ENCODE measurements around the gene VPS13A.

The VPS13A gene

DNA sequence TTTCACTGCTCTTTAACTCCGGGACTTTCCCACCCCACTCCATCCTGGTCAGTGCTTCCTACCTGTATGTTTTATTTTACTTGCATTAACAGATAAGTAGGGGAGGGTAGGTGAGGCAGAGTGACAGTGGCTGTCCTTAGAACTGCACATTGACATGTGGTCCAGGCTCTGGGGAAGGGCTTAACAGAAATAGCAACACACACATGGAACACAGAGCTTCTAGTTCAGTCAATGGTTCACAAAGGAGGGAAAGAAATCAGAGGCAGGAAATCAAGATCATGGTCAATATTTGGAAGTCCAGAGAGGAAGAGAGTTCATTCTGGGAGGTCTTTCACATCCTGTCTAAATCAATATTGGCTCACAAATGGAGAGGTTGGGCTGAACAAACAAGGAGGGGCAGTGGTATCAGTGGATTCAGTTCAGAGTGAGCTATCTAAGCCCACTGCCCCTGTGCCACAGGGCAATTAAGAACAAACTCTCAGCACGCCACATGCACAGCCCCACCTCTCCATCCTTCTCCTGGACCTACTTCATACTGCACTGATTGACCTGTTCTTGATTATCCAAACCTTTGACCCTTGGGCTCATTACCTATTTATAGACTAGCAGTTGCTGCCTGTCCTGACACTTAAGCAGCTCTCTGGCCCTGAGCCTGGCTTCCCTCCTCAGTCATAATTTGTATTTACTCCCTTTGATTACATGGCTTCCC is 6.2 kb upstream of the VPS13A start:
- H3K36me3 Mint-ChIP-seq: no peaks in the 10 kb centered on the region
- no peaks in the 10 kb centered on the region for H3K9me3 Mint-ChIP-seq (ENCODE audit: low read depth)
- H3K27ac Mint-ChIP-seq: no peak overlapping the region
- no peaks in the 10 kb centered on the region for H3K27me3 Mint-ChIP-seq
- peaks cover 1% of the 10 kb centered on the region for H3K4me1 Mint-ChIP-seq (ENCODE audit: low read depth)
- H3K4me3 Mint-ChIP-seq: no peak overlapping the region

DNA sequence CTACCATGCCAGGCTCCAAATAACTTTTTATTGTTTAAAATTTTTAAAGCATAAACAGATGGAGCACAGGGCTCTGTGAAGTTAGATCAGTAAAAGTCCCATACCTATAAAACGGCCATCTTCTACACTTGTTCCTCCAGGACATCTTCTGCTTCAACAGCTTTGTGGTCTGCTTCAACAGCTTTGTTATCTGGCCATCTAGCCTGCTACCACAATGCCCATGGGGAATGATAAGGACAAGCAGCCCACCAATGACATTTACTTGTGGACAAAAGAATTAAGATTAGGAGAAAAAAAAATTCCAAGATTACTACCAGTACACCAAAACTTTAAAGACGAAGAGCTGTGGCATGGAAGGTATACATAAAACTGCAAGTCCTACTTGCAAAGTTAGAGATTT is 2.2 kb upstream of the VPS13A start:
- no peaks in the 10 kb centered on the region for H3K27me3 Mint-ChIP-seq
- no peaks in the 10 kb centered on the region for H3K36me3 Mint-ChIP-seq
- peaks cover 27% of the 10 kb centered on the region for H3K4me1 Mint-ChIP-seq (ENCODE audit: low read depth)
- H3K9me3 Mint-ChIP-seq (ENCODE audit: low read depth): no peaks in the 10 kb centered on the region
- H3K4me3 Mint-ChIP-seq: no peak overlapping the region
- H3K27ac Mint-ChIP-seq: no peak overlapping the region

DNA sequence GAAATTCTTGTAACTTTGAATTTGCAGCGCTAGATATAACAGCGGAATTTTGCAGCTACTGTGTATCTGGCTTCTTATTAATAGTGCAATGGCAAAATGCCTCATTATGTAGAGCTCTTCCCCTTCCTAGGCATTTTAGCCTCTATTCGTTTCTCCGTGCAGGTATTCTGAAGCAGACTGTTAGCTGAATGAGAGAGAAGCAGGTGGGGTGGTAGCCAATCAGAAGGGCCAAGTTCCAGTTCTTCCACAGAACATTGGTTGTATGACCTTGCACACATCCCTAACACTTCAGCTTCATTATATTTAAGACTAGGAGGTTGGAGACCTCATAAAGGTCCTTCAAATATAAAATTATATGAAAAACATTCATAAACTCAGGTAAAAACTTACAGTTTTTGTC is 1.2 kb upstream of the VPS13A start:
- Mint-ChIP-seq H3K27me3 (no peaks in the 10 kb centered on the region), H3K27ac (peak overlapping the region; percentile 24), H3K9me3 (ENCODE audit: low read depth) (no peaks in the 10 kb centered on the region), H3K4me3 (peak overlapping the region; percentile 94), H3K4me1 (ENCODE audit: low read depth) (peaks cover 32% of the 10 kb centered on the region), H3K36me3 (no peaks in the 10 kb centered on the region)

DNA sequence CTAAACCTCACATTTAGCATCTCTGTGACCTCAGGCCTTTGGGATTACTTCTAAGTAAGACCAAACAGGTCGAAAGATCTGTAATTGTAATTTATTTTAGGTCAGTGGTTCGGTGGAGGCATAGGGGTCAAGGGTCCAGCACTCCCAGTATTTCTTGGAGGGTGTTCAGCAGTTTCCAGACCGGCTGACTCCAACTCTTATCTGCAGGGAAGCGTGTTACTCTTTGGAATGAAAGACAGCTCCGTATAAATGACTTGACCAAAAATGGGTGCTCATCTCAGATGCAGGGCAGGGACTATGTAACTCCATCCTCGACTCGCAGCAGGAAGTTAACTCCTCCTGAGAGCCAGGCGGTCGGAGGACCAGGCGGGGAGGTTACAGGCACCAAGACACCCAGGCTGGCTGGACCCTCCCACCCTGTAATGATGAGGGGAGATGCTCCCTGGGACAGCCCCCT is 620 bp upstream of the VPS13A start:
- H3K4me3 Mint-ChIP-seq: peak overlapping the region; percentile 94
- H3K36me3 Mint-ChIP-seq: no peaks in the 10 kb centered on the region
- peak overlapping the region; percentile 86 for H3K27ac Mint-ChIP-seq
- H3K27me3 Mint-ChIP-seq: no peaks in the 10 kb centered on the region
- peaks cover 32% of the 10 kb centered on the region for H3K4me1 Mint-ChIP-seq (ENCODE audit: low read depth)
- no peaks in the 10 kb centered on the region for H3K9me3 Mint-ChIP-seq (ENCODE audit: low read depth)

DNA sequence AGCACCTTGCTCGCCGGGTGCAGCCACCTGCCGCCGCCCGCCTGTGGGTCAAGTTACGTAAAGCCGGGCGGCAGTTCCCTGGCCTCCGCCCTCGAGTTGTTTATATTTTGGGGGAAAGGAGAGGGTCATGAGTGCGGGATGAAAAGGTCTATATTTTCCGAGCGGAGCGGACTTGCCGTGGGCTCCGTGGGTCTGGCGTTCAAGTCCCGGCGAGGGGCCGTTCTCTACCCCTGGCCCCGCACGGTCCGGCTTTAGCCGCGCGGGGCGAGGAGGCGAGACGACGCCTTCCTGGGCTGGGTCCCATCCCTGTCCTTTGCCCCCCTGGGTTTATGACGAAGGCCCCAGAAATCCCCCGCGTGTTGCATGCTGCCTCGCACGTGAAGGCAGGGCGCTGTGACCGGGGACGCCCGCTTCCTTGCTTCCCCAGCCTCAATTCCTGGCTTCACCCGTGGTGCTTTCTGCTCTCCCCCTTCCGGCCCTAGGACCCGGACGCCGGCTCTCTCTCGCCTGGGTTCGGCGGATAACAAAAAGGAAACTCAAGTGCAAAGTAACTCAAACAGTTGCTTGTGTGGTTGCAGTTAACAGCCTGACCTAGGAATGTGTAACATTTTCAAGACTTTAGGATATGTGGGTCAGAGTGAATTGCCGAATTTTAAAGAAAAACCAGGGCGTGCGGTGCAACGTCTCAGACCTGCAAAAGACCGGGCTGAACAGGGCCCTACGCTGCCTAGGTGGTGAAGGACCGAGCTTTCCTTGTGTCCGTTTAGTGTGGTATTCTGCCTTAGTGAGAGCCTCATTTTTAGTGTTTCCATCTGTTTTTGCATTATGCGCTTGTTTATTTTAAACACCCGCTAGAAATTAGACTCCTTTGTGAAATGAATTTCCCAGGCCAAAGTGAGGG is 810 bp downstream of the VPS13A start:
- Mint-ChIP-seq H3K27me3 (no peaks in the 10 kb centered on the region), H3K9me3 (ENCODE audit: low read depth) (no peaks in the 10 kb centered on the region), H3K27ac (peak overlapping the region; percentile 93), H3K4me3 (peak overlapping the region; percentile 94), H3K36me3 (no peaks in the 10 kb centered on the region), H3K4me1 (ENCODE audit: low read depth) (peaks cover 34% of the 10 kb centered on the region)

DNA sequence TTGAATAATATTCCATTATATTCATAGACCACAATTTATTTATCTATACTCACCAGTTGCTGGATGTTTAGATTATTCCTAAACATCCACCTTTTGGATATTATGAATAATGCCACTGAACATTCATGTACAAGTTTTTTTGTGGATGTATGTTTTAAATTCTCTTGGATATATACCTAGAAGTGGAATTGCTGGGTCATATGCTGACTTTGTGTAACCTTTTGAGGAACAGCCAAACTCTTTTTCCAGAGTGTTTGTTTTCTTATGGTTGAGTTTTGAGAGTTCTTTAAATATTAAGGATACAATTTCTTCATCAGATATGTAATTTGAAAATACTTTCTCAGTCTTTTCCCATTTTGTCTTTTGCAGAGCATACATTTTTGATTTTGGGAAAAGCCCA is 2.7 kb downstream of the VPS13A start:
- no peaks in the 10 kb centered on the region for H3K9me3 Mint-ChIP-seq (ENCODE audit: low read depth)
- no peaks in the 10 kb centered on the region for H3K27me3 Mint-ChIP-seq
- H3K36me3 Mint-ChIP-seq: peaks cover 3% of the 10 kb centered on the region
- H3K4me3 Mint-ChIP-seq: peak overlapping the region; percentile 73
- H3K4me1 Mint-ChIP-seq (ENCODE audit: low read depth): peaks cover 40% of the 10 kb centered on the region
- H3K27ac Mint-ChIP-seq: no peak overlapping the region

DNA sequence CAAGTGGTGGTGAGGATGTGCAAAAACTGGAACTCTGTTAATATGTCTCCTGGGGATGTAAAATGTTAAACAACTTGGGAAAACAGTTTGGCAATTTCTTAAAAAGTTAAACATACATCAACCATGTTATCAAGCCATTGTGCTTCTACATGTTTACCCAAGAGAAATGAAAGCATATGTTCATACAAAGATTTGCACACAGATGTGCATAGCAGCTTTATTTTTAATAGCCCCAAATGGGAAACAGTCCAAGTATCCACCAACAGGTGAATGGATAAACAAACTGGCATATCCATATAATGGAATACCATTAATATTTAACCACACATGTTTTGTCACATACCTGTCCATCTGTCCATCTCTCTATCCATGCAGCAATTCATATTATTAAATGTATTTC is 6.2 kb downstream of the VPS13A start:
- H3K36me3 Mint-ChIP-seq: peaks cover 8% of the 10 kb centered on the region
- H3K9me3 Mint-ChIP-seq (ENCODE audit: low read depth): no peaks in the 10 kb centered on the region
- no peaks in the 10 kb centered on the region for H3K27me3 Mint-ChIP-seq
- no peak overlapping the region for H3K4me3 Mint-ChIP-seq
- H3K27ac Mint-ChIP-seq: no peak overlapping the region
- peaks cover 42% of the 10 kb centered on the region for H3K4me1 Mint-ChIP-seq (ENCODE audit: low read depth)

DNA sequence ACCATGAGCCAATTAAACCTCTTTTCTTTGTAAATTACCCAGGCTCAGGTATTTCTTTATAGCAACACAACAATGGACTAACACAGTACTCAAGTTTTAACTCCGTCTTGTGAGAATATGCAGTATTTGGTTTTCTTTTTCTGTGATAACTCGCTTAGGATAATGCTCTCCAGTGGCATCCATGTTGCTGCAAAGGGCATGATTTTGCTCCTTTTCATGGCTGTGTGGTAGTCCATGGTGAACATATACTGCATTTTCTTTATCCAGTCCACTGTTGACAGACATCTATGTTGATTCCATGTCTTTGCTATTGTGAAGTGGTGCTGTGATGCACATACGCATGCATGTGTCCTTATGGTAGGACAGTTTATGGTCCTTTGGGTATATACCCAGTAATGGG is 10.9 kb downstream of the VPS13A start:
- peaks cover 5% of the 10 kb centered on the region for H3K9me3 Mint-ChIP-seq (ENCODE audit: low read depth)
- no peak overlapping the region for H3K4me3 Mint-ChIP-seq
- no peak overlapping the region for H3K27ac Mint-ChIP-seq
- peaks cover 51% of the 10 kb centered on the region for H3K4me1 Mint-ChIP-seq (ENCODE audit: low read depth)
- H3K27me3 Mint-ChIP-seq: no peaks in the 10 kb centered on the region
- H3K36me3 Mint-ChIP-seq: peaks cover 15% of the 10 kb centered on the region

DNA sequence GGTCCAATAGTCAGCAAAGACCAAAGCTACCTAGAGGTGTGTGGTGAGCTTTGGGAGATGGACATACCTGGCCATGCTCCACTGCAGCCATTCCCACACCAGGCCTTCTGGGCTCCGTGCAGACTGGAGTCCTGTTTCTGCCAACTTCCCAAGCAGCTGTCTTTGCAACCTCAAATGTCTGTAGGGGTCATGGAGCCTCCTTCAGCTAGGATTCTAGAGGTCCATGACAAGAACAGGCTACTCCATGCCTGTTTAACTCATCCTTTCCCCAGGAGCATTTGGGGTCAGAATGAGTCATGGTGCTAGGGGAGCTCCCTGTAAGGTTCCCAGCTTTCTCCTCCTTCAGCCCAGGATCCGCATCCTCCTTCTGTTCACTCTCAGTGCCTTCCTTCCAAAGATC is 17.1 kb downstream of the VPS13A start:
- H3K27ac Mint-ChIP-seq: no peak overlapping the region
- H3K36me3 Mint-ChIP-seq: peaks cover 7% of the 10 kb centered on the region
- no peaks in the 10 kb centered on the region for H3K9me3 Mint-ChIP-seq (ENCODE audit: low read depth)
- peaks cover 53% of the 10 kb centered on the region for H3K4me1 Mint-ChIP-seq (ENCODE audit: low read depth)
- H3K27me3 Mint-ChIP-seq: no peaks in the 10 kb centered on the region
- no peak overlapping the region for H3K4me3 Mint-ChIP-seq

DNA sequence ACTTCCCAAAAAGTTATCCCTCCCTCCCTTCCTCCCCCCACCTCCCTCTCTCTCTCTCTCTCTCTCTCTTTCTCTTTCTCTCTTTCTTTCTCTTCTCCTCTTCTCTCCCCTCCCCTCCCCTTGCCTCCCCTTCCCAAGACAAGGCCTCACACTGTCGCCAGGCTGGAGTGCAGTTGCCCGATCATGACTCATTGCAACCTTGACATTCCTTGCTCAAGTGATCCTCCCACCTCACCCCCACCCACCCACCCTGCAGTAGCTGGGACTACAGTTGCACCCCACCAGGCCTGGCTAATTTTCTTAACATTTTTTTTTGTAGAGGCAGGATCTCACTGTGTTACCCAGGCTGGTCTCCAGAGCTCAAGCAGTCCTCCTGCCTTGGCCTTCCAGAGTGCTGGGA is 32.8 kb downstream of the VPS13A start:
- no peak overlapping the region for H3K27ac Mint-ChIP-seq
- H3K27me3 Mint-ChIP-seq: no peaks in the 10 kb centered on the region
- no peak overlapping the region for H3K4me3 Mint-ChIP-seq
- peaks cover 15% of the 10 kb centered on the region for H3K36me3 Mint-ChIP-seq
- H3K4me1 Mint-ChIP-seq (ENCODE audit: low read depth): no peaks in the 10 kb centered on the region
- H3K9me3 Mint-ChIP-seq (ENCODE audit: low read depth): no peaks in the 10 kb centered on the region

DNA sequence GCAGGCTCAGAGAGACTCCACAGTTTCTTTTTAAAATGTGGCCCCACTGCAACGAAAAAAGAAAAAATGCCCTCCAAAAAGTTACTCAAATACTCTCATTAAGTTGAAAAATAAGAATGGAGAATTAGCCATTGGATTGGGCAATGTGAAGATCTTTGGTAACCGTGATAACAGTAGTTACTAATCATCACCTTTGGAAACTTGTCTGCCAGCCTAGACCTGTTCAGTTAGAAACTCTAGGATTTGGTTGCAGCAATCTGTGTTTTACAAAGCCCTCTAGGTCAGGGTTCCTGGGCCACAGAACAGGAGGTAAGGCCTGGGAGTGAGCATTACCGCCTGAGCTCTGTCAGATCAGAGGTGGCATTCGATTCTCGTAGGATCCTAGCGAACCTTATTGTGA is 34.2 kb downstream of the VPS13A start:
- H3K9me3 Mint-ChIP-seq (ENCODE audit: low read depth): no peaks in the 10 kb centered on the region
- H3K4me3 Mint-ChIP-seq: no peak overlapping the region
- no peaks in the 10 kb centered on the region for H3K4me1 Mint-ChIP-seq (ENCODE audit: low read depth)
- no peaks in the 10 kb centered on the region for H3K27me3 Mint-ChIP-seq
- no peak overlapping the region for H3K27ac Mint-ChIP-seq
- peaks cover 9% of the 10 kb centered on the region for H3K36me3 Mint-ChIP-seq

DNA sequence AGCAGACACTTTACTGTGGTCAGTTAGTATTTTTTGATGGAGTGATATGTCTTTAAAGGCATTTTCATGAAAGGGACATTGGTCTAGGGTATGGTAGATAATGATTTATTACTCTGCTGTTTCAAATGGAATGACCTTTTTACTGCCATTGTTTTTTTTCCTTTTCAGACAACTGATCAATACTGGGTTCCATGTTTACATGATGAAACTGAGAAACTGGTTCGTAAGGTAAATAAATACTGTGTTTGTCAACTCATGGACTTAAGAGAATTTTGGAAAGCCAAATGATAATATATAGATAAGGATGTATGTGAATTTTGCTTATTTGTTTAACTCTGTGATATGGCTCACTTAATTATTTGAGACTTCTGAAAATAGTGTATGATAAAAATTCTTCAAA is 35.5 kb downstream of the VPS13A start:
- H3K36me3 Mint-ChIP-seq: peaks cover 9% of the 10 kb centered on the region
- no peak overlapping the region for H3K27ac Mint-ChIP-seq
- H3K4me3 Mint-ChIP-seq: no peak overlapping the region
- no peaks in the 10 kb centered on the region for H3K4me1 Mint-ChIP-seq (ENCODE audit: low read depth)
- H3K9me3 Mint-ChIP-seq (ENCODE audit: low read depth): no peaks in the 10 kb centered on the region
- no peaks in the 10 kb centered on the region for H3K27me3 Mint-ChIP-seq

DNA sequence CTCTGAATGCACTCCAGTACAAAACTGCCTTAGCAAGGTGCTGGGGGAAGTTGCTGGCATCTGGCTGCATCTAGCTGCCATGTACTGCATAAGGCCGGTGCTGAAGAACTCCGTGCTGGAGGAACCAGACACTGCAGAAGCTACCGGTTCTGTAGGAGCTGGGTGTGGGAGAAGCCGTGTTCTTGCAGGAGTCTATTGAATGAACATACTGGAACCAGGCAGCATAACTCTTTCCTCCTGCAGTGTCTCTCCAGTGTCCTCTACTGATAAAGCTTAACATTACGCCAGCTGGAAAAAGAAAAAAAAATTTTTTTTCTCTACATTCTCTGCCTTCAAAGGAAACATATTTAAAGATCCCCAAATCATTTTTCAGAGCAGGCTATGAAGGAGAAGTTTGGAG is 38.5 kb downstream of the VPS13A start:
- Mint-ChIP-seq H3K4me1 (ENCODE audit: low read depth) (no peaks in the 10 kb centered on the region), H3K36me3 (peaks cover 7% of the 10 kb centered on the region), H3K4me3 (no peak overlapping the region), H3K27ac (no peak overlapping the region), H3K27me3 (no peaks in the 10 kb centered on the region), H3K9me3 (ENCODE audit: low read depth) (no peaks in the 10 kb centered on the region)

DNA sequence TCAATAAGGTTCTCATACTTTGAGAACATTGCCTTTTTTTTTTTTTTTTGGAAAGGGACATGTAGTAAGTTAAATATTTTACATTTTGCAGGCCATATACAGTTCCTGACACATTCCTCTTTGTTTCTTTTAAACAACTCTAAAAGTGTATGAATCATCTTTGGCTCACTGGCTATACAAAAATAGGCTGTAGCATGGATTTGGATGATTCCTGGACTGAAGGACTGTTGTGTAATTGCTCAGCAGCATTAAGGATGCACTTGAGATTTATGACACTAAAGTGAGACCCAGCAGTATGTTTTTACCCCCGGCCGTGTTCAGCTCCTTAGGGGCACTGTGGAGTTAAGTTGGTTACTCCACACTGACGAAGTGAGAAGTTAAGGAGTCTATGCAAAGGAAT is 41.3 kb downstream of the VPS13A start:
- H3K27me3 Mint-ChIP-seq: no peaks in the 10 kb centered on the region
- H3K27ac Mint-ChIP-seq: no peak overlapping the region
- H3K4me1 Mint-ChIP-seq (ENCODE audit: low read depth): no peaks in the 10 kb centered on the region
- H3K4me3 Mint-ChIP-seq: no peak overlapping the region
- no peaks in the 10 kb centered on the region for H3K9me3 Mint-ChIP-seq (ENCODE audit: low read depth)
- peaks cover 9% of the 10 kb centered on the region for H3K36me3 Mint-ChIP-seq

DNA sequence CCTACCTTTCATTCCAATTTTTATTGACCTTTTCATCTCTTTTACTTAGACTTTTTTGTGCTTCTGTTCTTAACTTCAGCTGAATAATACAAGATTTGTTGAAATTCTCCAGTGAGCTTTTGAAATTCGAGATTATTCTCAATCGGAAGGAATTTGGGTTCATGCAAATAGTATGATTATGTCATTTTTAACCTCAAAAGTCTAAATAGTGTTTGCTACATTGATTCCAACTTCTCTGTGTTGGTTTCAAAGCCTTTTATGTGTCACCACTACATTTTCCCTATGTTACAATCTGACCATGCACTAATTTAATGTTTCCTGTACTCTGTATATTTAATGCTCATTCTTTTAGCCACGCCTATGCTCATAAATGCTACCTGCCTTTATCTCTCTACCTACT is 44.1 kb downstream of the VPS13A start:
- no peak overlapping the region for H3K4me3 Mint-ChIP-seq

More for the DNA sequence above, 44.1 kb downstream of the VPS13A start:
- Mint-ChIP-seq H3K4me1 (ENCODE audit: low read depth) (no peaks in the 10 kb centered on the region), H3K27me3 (no peaks in the 10 kb centered on the region), H3K36me3 (peaks cover 18% of the 10 kb centered on the region), H3K9me3 (ENCODE audit: low read depth) (no peaks in the 10 kb centered on the region), H3K27ac (no peak overlapping the region)

Measured in activated naive CD8-positive, alpha-beta T cell (primary cell).